Measurements from ENCODE around the gene CEP68.

Gene CEP68

DNA sequence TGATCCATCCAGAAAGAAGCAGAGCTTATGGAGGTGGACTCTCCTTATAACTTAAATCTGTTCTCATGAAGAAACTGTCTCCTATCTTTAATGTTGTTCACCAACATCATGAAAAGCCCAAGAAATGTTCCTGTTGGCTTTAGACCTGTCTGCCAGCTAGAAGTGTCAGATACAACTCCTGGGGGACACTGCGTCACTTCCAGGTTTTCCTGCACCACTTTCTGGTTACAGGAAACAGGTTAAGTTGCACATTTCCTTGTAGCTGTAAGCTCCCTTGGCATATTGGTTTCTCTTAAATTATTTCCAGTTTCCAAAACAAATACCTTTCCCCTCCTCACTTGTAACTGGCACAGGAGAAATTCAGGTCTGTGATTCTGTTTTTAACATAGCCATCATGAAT lies 2.9 kb downstream of the CEP68 start:
- DNase-seq: no peak

DNA sequence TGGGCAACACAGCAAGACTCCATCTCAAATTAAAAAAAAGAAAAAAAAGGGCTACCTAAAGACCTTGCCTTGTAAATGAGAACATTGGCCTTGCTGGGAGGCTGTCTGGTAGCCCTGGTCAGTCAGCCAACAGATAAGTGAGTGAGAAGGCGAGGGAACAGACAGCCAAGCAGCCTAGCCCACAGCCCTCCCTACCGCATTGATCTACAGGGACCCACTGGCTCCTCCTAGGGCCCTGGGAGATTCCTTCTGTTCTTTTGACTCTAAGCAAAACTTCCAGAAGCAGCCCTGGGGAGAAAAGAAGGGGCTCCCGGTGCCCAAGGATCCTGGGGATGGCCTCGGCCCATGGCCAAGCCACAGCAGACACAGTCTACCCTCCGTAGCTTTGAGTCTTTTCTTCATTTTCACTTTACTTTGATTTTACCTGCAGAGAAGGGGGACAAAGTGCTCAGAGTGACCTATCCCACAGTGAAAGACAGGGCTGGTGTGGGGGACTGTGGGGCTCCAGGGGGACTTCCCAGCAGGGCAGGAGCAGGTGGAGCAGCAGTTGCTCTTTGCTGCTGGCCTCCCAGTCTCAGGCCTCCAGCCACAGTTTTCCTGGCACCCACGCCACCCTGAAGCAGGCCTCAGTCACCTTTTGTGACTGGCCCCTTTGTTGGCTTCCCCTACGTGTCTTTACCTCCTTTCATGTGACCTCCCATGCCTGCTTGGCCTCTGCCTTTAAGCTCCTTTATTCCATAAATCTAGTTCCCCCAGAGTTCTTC lies 5.1 kb downstream of the CEP68 start:
- DNase-seq: no peak

DNA sequence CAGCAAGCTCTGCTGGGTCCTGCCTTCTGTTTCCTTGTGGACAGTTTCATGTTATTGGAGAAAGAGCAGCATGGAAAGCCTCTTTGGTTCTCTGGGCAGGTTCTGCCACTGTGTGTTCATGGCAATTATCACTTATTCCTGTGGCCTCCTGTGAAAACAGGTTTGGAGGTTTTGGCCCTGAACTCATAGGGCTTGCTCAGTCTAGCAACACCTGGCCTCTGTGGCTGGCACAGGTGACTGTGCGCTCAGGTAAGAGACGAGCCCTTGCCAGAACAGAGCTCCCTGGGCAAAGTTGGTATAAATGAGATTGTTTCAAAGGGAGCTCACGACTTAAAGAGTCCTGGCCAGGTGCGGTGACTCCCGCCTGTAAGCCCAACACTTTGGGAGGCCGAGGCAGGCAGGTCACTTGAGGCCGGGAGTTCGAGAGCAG lies 5.7 kb downstream of the CEP68 start:
- DNase-seq: no peak

DNA sequence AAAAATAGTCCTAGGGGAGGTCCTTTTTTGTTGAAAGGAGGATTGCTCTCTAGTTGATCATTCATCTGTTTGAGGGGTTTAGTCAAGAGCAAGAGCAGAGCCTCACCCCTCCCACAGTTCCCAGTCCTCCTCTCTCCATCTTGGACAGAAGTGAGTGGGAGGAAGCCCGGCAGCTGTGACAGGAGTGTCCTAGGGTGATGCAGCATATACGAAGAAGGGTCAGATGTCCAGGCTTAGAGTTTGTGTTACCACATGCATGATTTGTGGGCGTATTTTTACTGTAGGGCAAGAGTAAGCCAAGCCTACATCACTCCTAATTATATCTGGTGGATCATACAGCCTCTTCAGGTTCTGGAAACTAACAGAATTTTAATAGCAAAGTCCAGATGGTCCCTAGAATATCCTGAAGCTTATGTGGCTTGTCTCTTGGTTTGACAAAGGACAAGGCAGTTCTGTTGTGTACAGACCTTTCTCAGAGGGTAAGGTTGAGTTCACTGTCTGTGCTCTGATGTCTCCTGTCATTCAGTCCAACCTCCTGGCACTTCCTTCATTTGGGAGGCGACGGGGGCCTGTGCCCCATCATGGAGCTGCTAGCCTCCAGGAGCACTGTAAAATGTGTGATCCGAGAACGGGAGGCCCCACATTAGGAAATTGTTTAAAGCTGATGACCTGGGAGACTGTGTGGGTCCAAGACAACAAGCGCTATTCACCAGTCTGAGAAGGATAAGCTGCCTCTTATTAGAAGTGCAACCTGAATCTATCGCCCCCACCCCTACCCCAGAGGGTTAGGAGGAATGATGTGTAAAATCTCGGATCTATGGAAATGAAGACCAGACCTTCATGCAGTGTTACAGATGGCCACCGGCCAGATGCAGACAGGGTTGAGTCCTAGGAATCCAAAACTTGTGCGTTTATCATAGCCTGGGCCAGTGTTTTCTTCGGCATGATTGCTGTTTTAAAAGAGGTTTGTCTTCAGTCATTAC lies 6.9 kb downstream of the CEP68 start:
- DNase-seq: no peak

DNA sequence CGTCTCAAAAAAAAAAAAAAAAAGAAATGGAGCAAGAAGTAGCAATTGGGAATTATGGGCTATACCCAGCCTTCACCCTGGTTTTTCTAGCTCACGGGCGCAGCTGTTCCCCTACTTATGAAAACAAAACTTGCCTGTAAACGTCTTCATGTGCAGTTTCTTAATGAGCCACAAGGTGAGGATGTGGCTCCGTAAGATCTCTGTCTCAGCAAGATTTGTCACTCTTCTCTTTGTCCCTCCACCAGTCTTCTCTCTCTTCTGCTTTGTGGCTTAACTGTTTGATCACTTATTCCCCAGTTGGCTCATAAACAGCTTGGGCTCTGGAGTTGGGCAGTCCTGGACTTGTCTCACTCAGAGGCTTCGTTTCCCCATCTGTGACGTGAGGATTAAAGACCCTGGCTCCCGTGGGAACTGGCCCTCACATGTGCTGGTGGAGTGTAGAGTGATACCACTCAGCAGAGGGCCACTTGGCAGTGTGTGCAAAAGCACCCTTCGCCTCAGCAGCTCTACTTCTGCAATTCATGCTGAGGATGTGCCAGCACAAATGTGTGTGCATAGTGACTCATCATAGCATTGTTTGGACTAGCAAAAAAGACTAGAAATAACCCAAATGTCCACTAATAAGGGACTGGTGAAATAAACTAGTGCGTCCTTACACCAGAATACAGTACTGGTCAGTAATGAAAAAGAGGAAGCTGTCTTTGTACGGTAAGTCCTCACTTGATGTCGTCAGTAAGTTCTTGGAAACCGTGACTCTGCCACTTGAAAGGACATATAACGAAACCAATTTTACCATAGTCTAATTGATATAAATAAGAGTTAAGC lies 8.7 kb downstream of the CEP68 start:
- DNase-seq: peak; percentile 57

DNA sequence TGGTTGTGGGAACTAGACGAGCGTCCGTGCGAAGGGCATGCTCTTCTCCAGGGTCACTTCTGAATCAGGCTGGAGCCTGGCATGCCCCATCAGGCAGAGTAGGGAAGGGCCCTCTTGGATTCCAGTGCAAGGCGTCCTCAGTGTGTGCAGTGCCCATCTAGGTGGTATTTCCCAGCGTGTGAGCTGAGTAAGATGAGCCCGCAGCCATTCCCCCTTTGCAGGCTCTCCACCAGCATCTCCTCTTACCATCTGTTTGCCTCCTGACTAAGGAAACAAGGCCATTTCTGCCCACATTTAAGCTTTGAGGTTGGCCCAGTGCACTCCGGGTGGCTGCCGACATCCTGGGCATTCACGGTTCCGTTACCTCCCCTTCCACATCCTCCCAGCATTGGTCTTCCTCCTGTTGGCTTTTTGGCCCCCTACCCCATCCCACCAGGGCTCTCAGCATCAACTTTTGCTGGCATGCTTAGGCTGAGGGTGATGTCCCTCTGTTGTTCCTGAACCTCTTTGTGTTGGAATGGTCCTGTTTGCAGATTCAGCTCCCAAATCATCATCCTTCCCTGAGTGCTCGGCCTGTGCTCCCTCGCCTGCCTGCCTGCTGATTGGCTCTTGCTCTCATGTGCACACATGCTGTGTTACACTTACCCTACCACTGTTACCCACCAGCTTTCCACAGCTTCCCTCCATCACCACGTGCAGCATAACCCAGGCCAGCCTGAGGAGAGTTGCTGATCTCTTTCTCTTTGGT lies 11.8 kb downstream of the CEP68 start:
- DNase-seq: no peak

DNA sequence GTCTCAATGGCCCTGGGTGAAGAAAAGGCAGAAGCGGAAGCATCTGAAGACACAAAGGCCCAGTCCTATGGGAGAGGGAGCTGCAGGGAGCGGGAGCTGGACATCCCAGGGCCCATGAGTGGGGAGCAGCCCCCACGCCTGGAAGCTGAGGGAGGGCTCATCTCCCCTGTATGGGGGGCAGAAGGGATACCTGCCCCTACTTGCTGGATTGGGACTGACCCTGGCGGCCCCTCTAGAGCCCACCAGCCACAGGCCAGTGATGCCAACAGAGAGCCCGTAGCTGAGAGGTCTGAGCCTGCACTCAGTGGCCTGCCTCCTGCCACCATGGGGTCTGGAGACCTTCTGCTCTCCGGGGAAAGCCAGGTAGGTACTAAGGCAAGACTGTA lies 13.2 kb downstream of the CEP68 start:
- DNase-seq: no peak

DNA sequence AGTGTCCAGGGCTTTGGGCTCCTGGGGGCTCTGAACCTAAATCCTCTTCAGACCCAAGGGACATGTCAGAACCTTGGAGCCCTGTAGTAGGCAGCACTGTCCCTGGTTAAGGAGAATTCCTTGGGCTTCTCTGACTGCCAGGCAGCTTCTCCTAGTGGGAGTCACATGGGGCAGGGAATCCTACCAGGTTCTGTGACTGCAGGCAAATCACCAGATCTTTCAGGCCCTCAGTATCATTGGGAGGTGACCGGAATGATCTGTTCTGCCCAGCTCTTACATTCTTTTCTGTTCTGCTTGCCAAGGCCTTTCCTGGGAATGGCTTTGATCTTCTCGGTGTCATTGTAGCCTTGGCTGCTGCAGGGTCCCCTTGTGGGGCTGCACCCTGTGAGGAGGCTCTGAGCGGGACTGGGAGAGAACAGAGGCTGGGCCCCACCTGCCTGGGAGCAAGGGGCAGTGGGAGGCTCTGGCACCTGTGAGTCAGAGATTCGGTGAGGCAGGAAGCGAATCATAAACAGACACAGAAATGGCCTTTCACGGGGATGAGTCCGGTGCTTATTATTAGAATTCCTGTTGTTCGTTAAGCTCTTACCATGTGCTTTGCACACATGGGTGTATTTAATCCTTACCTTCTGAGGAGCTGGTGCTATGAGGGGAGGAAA lies 14.1 kb downstream of the CEP68 start:
- DNase-seq: no peak

DNA sequence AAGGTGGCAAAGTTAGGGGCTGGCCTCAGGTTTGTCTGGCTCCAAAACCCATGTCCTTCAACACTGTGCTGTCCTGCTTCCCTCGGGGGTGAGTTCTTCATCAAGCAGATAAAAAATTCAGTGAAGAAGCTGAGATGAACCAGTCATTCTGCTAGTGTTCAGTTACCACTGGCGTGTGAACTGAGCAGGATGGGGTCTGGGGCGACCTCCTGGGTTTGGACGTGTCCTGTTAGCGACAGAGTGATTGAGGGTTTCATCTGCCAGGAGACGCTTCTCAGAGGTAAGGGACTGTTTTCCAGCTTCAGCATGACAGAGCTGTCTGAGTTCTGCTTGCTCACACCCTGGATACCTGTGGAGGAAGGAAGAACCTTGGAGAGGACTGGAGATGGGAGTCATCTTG lies 14.6 kb downstream of the CEP68 start:
- no peak for DNase-seq

DNA sequence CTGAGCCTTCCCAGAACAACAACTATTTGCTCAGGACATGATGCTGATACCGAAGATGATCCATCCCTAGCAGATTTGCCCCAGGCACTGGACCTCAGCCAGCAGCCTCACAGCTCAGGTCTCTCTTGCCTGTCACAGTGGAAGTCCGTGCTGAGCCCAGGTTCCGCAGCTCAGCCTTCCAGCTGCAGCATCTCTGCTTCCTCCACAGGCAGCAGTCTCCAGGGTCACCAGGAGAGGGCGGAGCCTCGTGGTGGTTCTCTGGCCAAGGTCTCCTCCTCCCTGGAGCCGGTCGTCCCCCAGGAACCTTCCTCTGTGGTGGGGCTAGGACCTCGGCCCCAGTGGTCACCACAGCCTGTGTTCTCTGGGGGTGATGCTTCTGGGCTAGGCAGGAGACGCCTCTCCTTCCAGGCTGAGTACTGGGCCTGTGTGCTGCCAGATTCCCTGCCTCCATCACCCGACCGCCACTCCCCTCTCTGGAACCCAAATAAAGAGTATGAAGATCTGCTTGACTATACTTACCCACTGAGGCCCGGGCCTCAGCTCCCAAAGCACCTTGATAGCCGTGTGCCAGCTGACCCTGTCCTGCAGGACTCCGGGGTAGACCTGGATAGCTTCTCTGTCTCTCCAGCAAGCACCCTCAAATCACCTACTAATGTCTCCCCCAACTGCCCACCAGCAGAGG lies 15.4 kb downstream of the CEP68 start:
- DNase-seq: peak; percentile 2

DNA sequence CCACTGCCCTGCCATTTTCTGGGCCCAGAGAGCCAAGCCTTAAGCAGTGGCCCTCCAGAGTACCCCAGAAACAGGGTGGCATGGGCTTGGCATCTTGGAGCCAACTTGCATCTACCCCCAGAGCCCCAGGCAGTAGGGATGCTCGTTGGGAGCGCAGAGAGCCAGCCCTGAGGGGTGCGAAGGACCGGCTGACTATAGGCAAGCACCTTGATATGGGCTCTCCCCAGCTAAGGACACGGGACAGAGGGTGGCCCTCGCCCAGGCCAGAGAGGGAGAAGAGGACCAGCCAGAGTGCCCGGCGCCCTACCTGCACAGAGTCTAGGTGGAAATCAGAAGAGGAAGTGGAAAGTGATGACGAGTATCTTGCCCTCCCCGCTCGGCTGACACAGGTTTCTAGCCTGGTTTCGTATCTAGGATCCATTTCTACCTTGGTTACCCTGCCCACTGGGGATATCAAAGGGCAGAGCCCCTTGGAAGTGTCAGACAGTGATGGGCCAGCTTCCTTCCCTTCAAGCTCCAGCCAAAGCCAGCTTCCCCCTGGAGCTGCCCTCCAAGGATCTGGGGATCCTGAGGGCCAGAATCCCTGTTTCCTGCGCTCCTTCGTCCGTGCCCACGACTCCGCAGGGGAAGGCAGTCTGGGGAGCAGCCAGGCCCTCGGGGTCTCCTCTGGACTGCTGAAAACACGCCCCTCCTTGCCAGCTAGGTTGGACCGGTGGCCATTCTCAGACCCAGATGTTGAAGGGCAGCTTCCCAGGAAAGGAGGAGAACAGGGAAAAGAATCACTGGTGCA lies 16.2 kb downstream of the CEP68 start:
- no peak for DNase-seq

DNA sequence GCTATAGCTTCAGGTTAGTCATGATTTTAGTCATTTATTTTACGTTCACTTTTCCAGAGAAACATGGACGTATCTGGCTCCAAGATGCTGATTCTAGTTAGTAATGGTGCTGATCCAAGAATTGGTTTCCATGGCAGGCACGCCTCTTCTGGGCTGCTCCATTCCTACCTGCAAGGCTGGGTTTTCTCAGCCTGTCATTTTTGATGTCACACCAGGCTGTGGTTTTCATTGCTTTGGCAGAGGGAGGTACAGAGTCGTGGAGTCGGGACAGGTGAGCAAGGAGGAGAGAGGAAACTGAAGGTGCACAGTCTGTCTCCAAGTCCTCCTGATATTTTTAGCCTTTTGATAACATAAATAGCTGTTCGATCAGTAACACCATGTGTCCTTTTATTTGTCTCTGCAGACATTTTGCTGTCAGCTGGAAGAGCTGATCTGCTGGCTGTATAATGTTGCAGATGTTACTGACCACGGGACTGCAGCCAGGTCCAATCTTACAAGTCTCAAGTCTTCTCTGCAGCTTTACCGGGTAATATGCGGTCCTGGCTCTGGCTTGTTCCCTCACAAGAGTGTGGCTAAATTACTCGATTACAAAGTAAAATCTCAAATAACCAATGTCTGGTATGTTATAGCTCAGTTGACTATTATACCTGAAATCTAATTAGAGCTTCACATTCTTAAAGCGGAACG lies 17.8 kb downstream of the CEP68 start:
- DNase-seq: no peak

DNA sequence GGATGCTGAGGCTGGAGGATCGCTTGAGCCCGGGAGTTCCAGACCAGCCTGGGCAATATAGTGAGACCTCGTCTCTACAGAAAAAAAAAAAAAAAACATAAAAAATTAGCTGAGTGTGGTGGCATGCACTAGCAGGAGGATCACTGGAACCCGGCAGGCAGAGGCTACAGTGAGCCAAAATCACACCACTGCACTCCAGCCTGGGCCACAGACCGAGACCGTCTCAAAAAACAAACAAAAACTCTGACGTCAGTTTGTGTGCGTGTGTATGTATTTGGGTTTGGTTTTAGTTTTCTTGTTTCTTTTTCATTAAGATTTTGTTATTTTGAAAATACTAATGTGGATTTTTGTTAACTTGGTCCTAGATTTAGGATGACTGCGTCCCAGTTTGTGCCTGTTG lies 19.0 kb downstream of the CEP68 start:
- no peak for DNase-seq

DNA sequence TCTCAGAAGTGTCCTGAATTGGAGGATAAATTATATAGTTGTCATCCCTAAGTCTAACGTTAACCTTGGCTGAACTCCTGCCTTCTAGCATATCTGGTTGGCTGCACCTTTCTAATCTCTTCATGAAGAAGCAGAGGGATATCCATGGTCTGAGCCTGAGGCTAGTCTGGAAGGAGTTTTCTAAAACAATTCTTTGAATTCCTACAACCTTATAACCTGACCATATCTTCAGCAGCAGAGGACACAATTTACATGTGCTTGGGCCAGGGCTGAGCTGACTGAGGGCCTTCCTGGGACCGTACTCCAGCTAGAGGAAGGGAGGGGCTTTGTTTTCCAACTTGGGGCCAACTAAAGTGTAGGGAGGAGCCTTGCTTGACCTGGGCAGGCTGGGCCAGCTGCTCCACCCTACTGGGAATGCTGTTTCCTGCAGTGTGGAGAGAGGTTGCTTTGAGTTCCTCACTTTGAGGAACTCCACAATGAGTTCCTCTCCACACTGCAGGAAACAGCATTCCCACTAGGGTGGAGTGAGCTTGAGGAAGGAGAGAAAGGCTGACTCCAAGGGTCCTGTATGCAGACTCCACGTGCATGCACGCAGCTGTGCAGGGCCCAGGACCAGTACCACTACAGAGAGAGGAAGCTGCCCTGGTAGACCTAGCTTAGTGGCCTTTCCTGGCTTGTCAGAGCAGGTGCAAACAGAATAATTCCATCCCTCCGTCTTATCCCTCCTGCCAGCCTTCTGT lies 19.6 kb downstream of the CEP68 start:
- no peak for DNase-seq

DNA sequence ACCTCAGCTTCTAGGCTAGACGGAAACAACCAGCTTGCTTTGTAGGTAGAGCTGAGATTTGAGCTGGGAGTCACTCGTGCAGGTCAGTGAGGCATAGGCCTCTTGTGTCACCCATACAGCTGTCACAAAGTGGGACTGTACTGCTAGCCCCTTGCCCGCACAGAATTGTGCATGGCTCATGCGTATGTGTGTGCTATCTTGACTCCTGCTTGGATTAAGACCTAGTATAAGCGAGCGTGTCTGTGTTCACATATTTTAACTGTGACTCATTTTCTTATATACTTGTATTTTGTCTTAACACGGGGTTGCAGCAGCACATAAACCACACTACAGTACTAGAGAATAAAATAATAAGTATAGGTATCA lies 20.1 kb downstream of the CEP68 start:
- no peak for DNase-seq

DNA sequence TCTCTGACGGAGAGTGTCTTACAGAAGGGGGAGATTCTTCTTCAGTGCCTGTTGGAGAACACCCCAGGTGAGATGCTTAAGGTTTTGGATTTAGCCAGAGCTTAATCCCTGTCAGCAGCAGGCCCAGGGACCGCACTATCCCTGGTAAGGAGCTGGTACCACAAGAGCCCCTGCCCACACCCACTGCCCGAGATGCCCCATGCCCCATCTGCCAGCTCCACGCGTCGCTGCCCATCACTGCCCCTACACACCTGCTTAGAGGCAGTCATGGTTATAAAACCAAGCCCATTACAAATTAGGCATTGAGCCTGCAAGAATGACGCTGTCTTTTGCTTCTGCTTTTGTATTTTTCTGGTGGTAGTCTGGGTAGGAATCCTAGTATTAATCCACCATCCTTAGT lies 21.7 kb downstream of the CEP68 start:
- DNase-seq: no peak

DNA sequence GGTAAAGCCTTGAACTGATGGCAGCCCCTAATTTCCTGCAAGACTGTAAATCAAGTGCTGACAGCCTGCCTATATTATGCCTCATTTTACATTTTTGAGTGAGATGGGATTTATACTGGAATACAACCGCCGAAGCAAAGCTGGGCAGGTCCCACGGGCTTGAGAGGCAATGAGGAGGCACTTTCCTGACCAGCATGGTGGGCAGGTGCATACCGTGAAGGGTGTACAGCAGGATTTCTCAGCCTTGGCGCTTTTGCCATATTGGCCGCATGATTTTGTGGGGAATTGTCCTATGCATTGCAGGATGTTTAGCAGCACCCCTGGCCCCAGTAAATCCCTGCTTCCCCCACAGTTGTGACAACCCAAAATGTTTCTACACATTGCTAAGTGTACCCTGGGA lies 22.8 kb downstream of the CEP68 start:
- DNase-seq: no peak

DNA sequence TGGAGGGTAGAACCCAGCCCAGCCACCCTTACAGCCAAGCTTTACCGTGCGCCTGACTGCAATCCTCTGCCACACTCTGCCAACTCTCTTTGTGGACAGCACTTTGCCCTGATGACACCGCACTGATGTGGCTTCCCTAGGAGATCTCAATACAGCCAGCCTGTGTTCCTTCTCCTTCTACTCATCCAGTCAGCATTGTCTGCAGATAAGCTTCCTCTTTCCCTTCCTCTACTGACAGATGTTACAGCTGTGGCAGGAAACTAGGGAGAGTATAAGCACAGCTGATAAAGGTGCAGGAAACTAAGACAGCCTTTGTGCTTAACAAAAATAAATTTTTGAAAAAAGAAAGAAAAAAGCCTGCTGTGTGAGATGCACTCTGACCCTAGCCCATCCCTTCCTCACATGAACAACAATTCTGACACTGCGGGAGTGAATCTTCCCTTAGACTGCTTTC lies 25.0 kb downstream of the CEP68 start:
- DNase-seq: no peak

DNA sequence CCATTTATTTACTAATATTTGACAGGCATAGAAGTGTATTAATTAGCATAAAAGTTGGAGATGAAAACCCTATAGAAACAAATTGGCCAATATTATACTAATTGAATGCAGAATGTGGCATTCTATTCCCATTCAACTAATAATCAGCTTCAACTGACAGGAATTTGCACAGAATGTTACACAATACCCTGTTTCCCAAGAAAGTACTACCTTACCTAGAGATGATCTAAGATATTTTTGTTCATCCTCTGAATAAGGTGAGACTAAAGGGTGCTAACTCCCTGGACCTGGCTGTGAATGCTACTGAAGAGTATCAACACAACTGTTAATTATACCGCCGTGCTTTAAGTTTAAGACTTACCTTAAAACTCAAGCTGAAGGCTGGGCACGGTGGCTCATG lies 28.9 kb downstream of the CEP68 start:
- no peak for DNase-seq
